Measurements from ENCODE around the gene MTG2.

MTG2 gene

GRCh38 chr20:62197311-62197710 lies 14.5 kb downstream of the MTG2 start:
- no peak overlapping the region for H3K4me3 ChIP-seq (ENCODE audit: control insufficient read depth, low read depth, low read length)
- DNase-seq (ENCODE audit: low read depth), result no peak
- no peak for TF ChIP-seq CTCF (conservative IDR thresholded peaks at IDR 0.05; ENCODE audit: control insufficient read depth, insufficient read depth, low read depth, low read length)

- H3K4me3 ChIP-seq (ENCODE audit: control insufficient read depth, low read depth, low read length), result no peak overlapping the region
- no peak for DNase-seq (ENCODE audit: low read depth)
- no peak for TF ChIP-seq CTCF (conservative IDR thresholded peaks at IDR 0.05; ENCODE audit: control insufficient read depth, insufficient read depth, low read depth, low read length)
Observed at GRCh38 chr20:62197801-62198200, 15.0 kb downstream of the MTG2 start.

GRCh38 chr20:62198496-62198895 lies 15.7 kb downstream of the MTG2 start:
- no peak for DNase-seq (ENCODE audit: low read depth)
- no peak for TF ChIP-seq CTCF (conservative IDR thresholded peaks at IDR 0.05; ENCODE audit: control insufficient read depth, insufficient read depth, low read depth, low read length)
- no peak overlapping the region for H3K4me3 ChIP-seq (ENCODE audit: control insufficient read depth, low read depth, low read length)

GRCh38 chr20:62198931-62199330 lies 16.1 kb downstream of the MTG2 start:
- no peak for DNase-seq (ENCODE audit: low read depth)
- no peak overlapping the region for H3K4me3 ChIP-seq (ENCODE audit: control insufficient read depth, low read depth, low read length)
- no peak for TF ChIP-seq CTCF (conservative IDR thresholded peaks at IDR 0.05; ENCODE audit: control insufficient read depth, insufficient read depth, low read depth, low read length)

- DNase-seq (ENCODE audit: low read depth), result no peak
- H3K4me3 ChIP-seq (ENCODE audit: control insufficient read depth, low read depth, low read length), result no peak overlapping the region
Observed at GRCh38 chr20:62200491-62201172, 17.8 kb downstream of the MTG2 start.

GRCh38 chr20:62201173-62202082 lies 18.6 kb downstream of the MTG2 start:
- H3K4me3 ChIP-seq (ENCODE audit: control insufficient read depth, low read depth, low read length), result no peak overlapping the region
- no peak for DNase-seq (ENCODE audit: low read depth)
- TF ChIP-seq CTCF (conservative IDR thresholded peaks at IDR 0.05; ENCODE audit: control insufficient read depth, insufficient read depth, low read depth, low read length), result no peak

More at GRCh38 chr20:62200491-62201172, 17.8 kb downstream of the MTG2 start:
- no peak for TF ChIP-seq CTCF (conservative IDR thresholded peaks at IDR 0.05; ENCODE audit: control insufficient read depth, insufficient read depth, low read depth, low read length)

Measured in fibroblast of mammary gland (primary cell).